Measurements from ENCODE around the gene SPC25. TPM values are rescaled to one million over a fixed set of nuclear protein-coding genes. Genes with fewer than 3 reads are reported as not detected.

SPC25 gene
- total RNA-seq, 1 experiment from 2014 or later, result 64.3 TPM

GRCh38 chr2:168831662-168832061 is 58.6 kb downstream of the SPC25 start:
- Histone ChIP-seq H3K27me3 (replicated peaks; ENCODE audit: insufficient read depth, low read depth, low read length, poor library complexity) (no peaks in the 10 kb centered on the region), H3K36me3 (ENCODE audit: insufficient read depth, low read length, poor library complexity, severe bottlenecking) (no peaks in the 10 kb centered on the region), H3K4me3 (ENCODE audit: low read depth, low read length, poor library complexity, severe bottlenecking) (no peak overlapping the region), H3K9me3 (ENCODE audit: low read depth, low read length, poor library complexity, severe bottlenecking) (no peaks in the 10 kb centered on the region), H3K27ac (ENCODE audit: low read depth, low read length, poor library complexity, severe bottlenecking) (no peak overlapping the region), H3K4me1 (ENCODE audit: insufficient read depth, low read length, poor library complexity, severe bottlenecking) (no peaks in the 10 kb centered on the region)
- POLR2A ChIA-PET (ENCODE audit: low non-redundant PET), result no interaction called here
- intact Hi-C loops (cut with micrococcal nuclease; ENCODE audit: unreplicated experiment), result no loop called here
- BruUV-seq (replicated peaks), result no TSS peak
- no peak for DNase-seq (ENCODE audit: low spot score)
- CTCF ChIA-PET, result no interaction called here
- TF ChIP-seq EZH2 (IDR thresholded peaks at IDR 0.05; ENCODE audit: borderline replicate concordance, low read depth, low read length, poor library complexity, severe bottlenecking), result no peak
- TF ChIP-seq, protein P1, sequence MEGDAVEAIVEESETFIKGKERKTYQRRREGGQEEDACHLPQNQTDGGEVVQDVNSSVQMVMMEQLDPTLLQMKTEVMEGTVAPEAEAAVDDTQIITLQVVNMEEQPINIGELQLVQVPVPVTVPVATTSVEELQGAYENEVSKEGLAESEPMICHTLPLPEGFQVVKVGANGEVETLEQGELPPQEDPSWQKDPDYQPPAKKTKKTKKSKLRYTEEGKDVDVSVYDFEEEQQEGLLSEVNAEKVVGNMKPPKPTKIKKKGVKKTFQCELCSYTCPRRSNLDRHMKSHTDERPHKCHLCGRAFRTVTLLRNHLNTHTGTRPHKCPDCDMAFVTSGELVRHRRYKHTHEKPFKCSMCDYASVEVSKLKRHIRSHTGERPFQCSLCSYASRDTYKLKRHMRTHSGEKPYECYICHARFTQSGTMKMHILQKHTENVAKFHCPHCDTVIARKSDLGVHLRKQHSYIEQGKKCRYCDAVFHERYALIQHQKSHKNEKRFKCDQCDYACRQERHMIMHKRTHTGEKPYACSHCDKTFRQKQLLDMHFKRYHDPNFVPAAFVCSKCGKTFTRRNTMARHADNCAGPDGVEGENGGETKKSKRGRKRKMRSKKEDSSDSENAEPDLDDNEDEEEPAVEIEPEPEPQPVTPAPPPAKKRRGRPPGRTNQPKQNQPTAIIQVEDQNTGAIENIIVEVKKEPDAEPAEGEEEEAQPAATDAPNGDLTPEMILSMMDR (conservative IDR thresholded peaks at IDR 0.05; ENCODE audit: low read depth, low read length), result no peak

- no TSS peak for BruUV-seq (replicated peaks)
- no peaks in the 10 kb centered on the region for H3K27me3 ChIP-seq (replicated peaks; ENCODE audit: insufficient read depth, low read depth, low read length, poor library complexity)
- H3K4me1 ChIP-seq (ENCODE audit: insufficient read depth, low read length, poor library complexity, severe bottlenecking), result no peaks in the 10 kb centered on the region
- ChIA-PET POLR2A (ENCODE audit: low non-redundant PET) (no interaction called here), CTCF (no interaction called here)
- no peak overlapping the region for H3K27ac ChIP-seq (ENCODE audit: low read depth, low read length, poor library complexity, severe bottlenecking)
- TF ChIP-seq, protein P1 (conservative IDR thresholded peaks at IDR 0.05; ENCODE audit: low read depth, low read length), result no peak
- TF ChIP-seq EZH2 (IDR thresholded peaks at IDR 0.05; ENCODE audit: borderline replicate concordance, low read depth, low read length, poor library complexity, severe bottlenecking), result no peak
- H3K9me3 ChIP-seq (ENCODE audit: low read depth, low read length, poor library complexity, severe bottlenecking), result no peaks in the 10 kb centered on the region
- no peak for DNase-seq (ENCODE audit: low spot score)
- H3K36me3 ChIP-seq (ENCODE audit: insufficient read depth, low read length, poor library complexity, severe bottlenecking), result no peaks in the 10 kb centered on the region
- intact Hi-C loops (cut with micrococcal nuclease; ENCODE audit: unreplicated experiment), result no loop called here
- H3K4me3 ChIP-seq (ENCODE audit: low read depth, low read length, poor library complexity, severe bottlenecking), result no peak overlapping the region
These were observed 59.3 kb downstream of the SPC25 start for GRCh38 chr2:168830958-168831357.

GRCh38 chr2:168825126-168825525 is 65.1 kb downstream of the SPC25 start:
- intact Hi-C loops (cut with micrococcal nuclease; ENCODE audit: unreplicated experiment), result no loop called here
- ChIA-PET CTCF (no interaction called here), POLR2A (ENCODE audit: low non-redundant PET) (no interaction called here)
- Histone ChIP-seq H3K36me3 (ENCODE audit: insufficient read depth, low read length, poor library complexity, severe bottlenecking) (no peaks in the 10 kb centered on the region), H3K4me3 (ENCODE audit: low read depth, low read length, poor library complexity, severe bottlenecking) (no peak overlapping the region), H3K27ac (ENCODE audit: low read depth, low read length, poor library complexity, severe bottlenecking) (no peak overlapping the region), H3K27me3 (replicated peaks; ENCODE audit: insufficient read depth, low read depth, low read length, poor library complexity) (no peaks in the 10 kb centered on the region), H3K4me1 (ENCODE audit: insufficient read depth, low read length, poor library complexity, severe bottlenecking) (no peaks in the 10 kb centered on the region), H3K9me3 (ENCODE audit: low read depth, low read length, poor library complexity, severe bottlenecking) (no peaks in the 10 kb centered on the region)
- DNase-seq (ENCODE audit: low spot score), result no peak
- no TSS peak for BruUV-seq (replicated peaks)
- no peak for TF ChIP-seq EZH2 (IDR thresholded peaks at IDR 0.05; ENCODE audit: borderline replicate concordance, low read depth, low read length, poor library complexity, severe bottlenecking)
- TF ChIP-seq, protein P1 (conservative IDR thresholded peaks at IDR 0.05; ENCODE audit: low read depth, low read length), result no peak

Measured in A673 (cell line).